GM12873 (cell line): ENCODE results near the gene MLLT1.

Experiments
- TF ChIP-seq, protein P1 (sequence below): IDR thresholded peaks from 2 replicates; pipeline ENCODE4 v1.5.1; 2012; ENCODE audit warnings: low read depth, mild to moderate bottlenecking, moderate library complexity, low read length, control low read depth; ENCODE audit not compliant: insufficient read depth; ENCODE audit errors: missing control alignments

Gene MLLT1

GRCh38 chr19:6250909-6251308 lies 28.9 kb downstream of the MLLT1 start:
- TF ChIP-seq, protein P1, sequence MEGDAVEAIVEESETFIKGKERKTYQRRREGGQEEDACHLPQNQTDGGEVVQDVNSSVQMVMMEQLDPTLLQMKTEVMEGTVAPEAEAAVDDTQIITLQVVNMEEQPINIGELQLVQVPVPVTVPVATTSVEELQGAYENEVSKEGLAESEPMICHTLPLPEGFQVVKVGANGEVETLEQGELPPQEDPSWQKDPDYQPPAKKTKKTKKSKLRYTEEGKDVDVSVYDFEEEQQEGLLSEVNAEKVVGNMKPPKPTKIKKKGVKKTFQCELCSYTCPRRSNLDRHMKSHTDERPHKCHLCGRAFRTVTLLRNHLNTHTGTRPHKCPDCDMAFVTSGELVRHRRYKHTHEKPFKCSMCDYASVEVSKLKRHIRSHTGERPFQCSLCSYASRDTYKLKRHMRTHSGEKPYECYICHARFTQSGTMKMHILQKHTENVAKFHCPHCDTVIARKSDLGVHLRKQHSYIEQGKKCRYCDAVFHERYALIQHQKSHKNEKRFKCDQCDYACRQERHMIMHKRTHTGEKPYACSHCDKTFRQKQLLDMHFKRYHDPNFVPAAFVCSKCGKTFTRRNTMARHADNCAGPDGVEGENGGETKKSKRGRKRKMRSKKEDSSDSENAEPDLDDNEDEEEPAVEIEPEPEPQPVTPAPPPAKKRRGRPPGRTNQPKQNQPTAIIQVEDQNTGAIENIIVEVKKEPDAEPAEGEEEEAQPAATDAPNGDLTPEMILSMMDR: no peak

DNA sequence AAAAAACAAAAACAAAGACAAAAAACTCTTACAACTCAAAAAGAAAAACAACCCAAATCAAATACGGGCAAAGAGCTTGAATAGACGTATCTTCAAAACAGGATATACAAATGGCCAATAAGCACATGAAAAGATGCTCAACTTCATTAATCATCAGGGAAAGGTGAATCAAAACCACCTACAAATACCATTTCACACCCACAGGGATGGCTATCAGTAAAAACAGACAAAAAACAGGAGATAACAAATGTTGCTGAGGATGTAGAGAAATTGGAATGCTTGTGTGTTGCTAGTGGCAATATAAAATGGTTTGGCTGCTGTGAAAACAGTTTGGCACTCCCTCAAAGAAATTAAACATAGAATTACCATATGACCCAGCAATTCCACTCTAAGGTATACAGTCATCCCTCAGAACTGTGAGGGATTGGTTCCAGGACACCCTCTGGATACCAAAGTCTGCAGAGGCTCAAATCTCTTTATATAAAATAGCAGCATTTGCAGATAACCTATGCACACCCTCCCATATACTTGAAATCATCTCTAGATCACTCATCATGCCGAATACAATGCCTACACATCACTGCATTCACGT lies 29.7 kb downstream of the MLLT1 start:
- TF ChIP-seq, protein P1: no peak

DNA sequence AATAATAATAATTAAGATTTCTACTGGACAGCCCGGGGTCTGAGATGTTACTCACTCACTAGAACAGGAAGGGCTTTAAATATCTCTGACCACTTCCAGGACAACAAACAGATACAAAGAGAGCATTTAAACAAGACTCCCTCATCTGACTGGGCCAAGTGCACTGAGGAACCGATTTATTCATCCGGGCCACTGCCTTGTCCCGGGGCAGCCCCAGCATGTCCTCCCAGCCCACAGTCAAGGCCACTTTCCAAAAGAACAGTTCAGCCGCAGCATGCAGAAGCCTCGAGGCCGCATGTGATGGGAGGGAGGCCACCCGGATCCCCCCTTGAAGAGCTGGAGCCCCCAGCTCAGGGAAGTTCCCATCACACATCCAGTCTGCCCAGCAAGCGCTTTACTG lies 30.5 kb downstream of the MLLT1 start:
- TF ChIP-seq, protein P1: no peak

GRCh38 chr19:6248844-6249243 lies 30.9 kb downstream of the MLLT1 start:
- TF ChIP-seq, protein P1: no peak

DNA sequence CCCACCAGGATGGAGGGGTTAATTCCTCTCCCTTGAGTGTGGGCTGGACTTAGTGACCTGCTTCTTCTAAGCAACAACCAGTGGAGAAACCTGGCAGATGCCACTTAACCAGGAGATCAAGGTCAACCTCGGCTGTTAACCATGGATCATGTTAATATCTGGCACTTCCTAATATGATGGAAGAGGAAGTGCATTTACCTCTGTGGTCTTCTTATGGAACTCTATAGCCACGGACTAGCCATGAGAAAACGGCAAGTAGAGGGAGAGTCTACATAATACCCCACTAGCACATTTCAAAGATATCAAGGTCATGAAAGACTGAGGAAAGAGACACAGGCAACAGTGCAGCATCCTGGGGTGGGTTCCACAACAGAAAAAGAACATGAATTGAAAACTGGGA lies 31.4 kb downstream of the MLLT1 start:
- TF ChIP-seq, protein P1: no peak

- TF ChIP-seq, protein P1: no peak
Measured at GRCh38 chr19:6247007-6247288, 32.8 kb downstream of the MLLT1 start.

- TF ChIP-seq, protein P1: no peak
Measured at GRCh38 chr19:6246174-6247006, 33.4 kb downstream of the MLLT1 start.
